Natural killer cell (primary cell): ENCODE measurements around the gene RNASE9. TPM values are rescaled to one million over a fixed set of nuclear protein-coding genes. Genes with fewer than 3 reads are reported as not detected.

Source experiments
- ATAC-seq, 3 donors: fragments of 150-1000 bp in 2 of 3; fragments of 200-7000 bp in 1 of 3; cut with Tn5 transposase; 1 replicate in 1 of 3; 2 replicates in 2 of 3; pipeline ENCODE4 v1.10.0; 2021; ENCODE audit warnings: mild to moderate bottlenecking in 2 of 3, moderate library complexity in 2 of 3
- DNase-seq, 2 donors: peaks; one replicate each; pipeline versions ENCODE4 v3.0.0 to v3.0.0-alpha.2; 2013 to 2021; ENCODE audit warnings: mixed read lengths in 1 of 2
- H3K27ac ChIP-seq: one replicate; pipeline ENCODE4 v1.5.1; 2013; ENCODE audit warnings: mild to moderate bottlenecking, low read length
- H3K27me3 ChIP-seq: one replicate; pipeline ENCODE4 v1.6.1; 2013; ENCODE audit warnings: low read length; ENCODE audit not compliant: control insufficient read depth, insufficient read depth
- H3K36me3 ChIP-seq: one replicate; pipeline ENCODE4 v1.6.1; 2013; ENCODE audit warnings: low read length; ENCODE audit not compliant: control insufficient read depth, insufficient read depth
- H3K4me1 ChIP-seq: one replicate; pipeline ENCODE4 v1.6.1; 2013; ENCODE audit warnings: low read length; ENCODE audit not compliant: control insufficient read depth, insufficient read depth
- H3K4me3 ChIP-seq: one replicate; pipeline ENCODE4 v1.5.1; 2013; ENCODE audit warnings: low read length
- H3K9me3 ChIP-seq: one replicate; pipeline ENCODE4 v1.6.1; 2013; ENCODE audit warnings: low read length; ENCODE audit not compliant: control insufficient read depth, insufficient read depth
- H3K27ac Mint-ChIP-seq, 2 donors: one replicate each; pipeline ENCODE4 v1.8.0; 2022; ENCODE audit warnings: mild to moderate bottlenecking in 2 of 2, mixed read lengths in 2 of 2, moderate library complexity in 1 of 2
- H3K27me3 Mint-ChIP-seq, 2 donors: one replicate each; pipeline ENCODE4 v1.8.0; 2022; ENCODE audit warnings: low read depth in 2 of 2, mixed read lengths in 2 of 2
- H3K36me3 Mint-ChIP-seq: one replicate; pipeline ENCODE4 v1.8.0; 2022; ENCODE audit warnings: mixed read lengths
- H3K4me1 Mint-ChIP-seq, 2 donors: one replicate each; pipeline ENCODE4 v1.8.0; 2022; ENCODE audit warnings: mixed read lengths in 2 of 2
- H3K4me3 Mint-ChIP-seq: one replicate; pipeline ENCODE4 v1.8.0; 2022; ENCODE audit warnings: mild to moderate bottlenecking, moderate library complexity, mixed read lengths
- H3K9me3 Mint-ChIP-seq, 2 donors: one replicate each; pipeline ENCODE4 v1.8.0; 2022; ENCODE audit warnings: mixed read lengths in 2 of 2
- CTCF ChIP-seq: fragments of 200-600 bp; IDR thresholded peaks from one replicate; pipeline ENCODE4 v1.8.0; 2022; ENCODE audit warnings: antibody characterized with exemption
- WGBS: methylation state at CpG from one replicate; pipeline ENCODE4 v1.1.7; 2013; ENCODE audit warnings: missing lambda C conversion rate; ENCODE audit not compliant: insufficient coverage; 5-methylcytosine and 5-hydroxymethylcytosine counted together
- intact Hi-C: fragments of 100-400 bp; cut with micrococcal nuclease; formaldehyde crosslinking; loops from one replicate; pipeline ENCODE4 v1.14.2; 2022
- total RNA-seq, 4 donors: library from RNA; stranded (reverse); fragments of 120-200 nt in 1 of 4; gene quantifications; one replicate each; pipeline versions ENCODE4 v1.2.3 to v1.2.4, GENCODE V29; 2013 to 2022

The RNASE9 gene
- total RNA-seq, 3 donors from 2014 or later (not counting 1 experiment from before 2014, with no cell fraction given), result not detected

- no peaks in the 10 kb centered on the region for H3K4me1 Mint-ChIP-seq
- no peak overlapping the region for H3K4me3 ChIP-seq
- DNase-seq, result no peak
- ATAC-seq, result no peak
- no peak overlapping the region for H3K4me3 Mint-ChIP-seq
- no peaks in the 10 kb centered on the region for H3K9me3 ChIP-seq
- peaks cover 2% of the 10 kb centered on the region for H3K27me3 ChIP-seq
- H3K36me3 ChIP-seq, result no peaks in the 10 kb centered on the region
- H3K27ac Mint-ChIP-seq, result no peak overlapping the region
- TF ChIP-seq CTCF, result no peak
- no peaks in the 10 kb centered on the region for H3K9me3 Mint-ChIP-seq
- H3K36me3 Mint-ChIP-seq, result no peaks in the 10 kb centered on the region
- WGBS, result 90% methylated on average over 10 of the region's 10 CpGs
- no peaks in the 10 kb centered on the region for H3K4me1 ChIP-seq
- H3K27me3 Mint-ChIP-seq, result peaks cover 17 to 24% of the 10 kb centered on the region in 2 donors
- H3K27ac ChIP-seq, result no peak overlapping the region
- intact Hi-C loops, result no loop called here
Observed at GRCh38 chr14:20548414-20549158, 12.3 kb downstream of the RNASE9 start.

DNA sequence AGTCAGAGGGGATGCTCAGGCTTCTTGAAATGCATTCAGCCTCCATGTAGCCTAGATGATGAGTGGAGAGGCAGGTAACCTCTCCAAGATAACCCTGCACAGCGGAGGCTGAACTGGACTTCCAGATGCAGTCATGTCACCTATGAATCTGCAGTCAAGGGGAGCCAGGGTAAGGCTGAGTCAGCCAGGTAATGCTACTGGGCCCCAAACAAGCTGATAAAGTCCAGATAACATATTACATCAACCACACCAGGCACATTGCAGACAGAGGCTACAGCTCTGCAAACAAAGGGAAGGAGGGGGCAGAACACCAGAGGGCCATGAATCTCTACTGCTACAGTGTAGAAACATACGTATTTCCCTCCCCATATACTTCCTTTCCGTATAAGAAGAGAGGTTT lies 14.0 kb downstream of the RNASE9 start:
- Histone ChIP-seq H3K4me3 (no peak overlapping the region), H3K27me3 (peaks cover 2% of the 10 kb centered on the region), H3K36me3 (no peaks in the 10 kb centered on the region), H3K27ac (no peak overlapping the region), H3K4me1 (no peaks in the 10 kb centered on the region), H3K9me3 (no peaks in the 10 kb centered on the region)
- Mint-ChIP-seq H3K4me3 (no peak overlapping the region), H3K27ac (no peak overlapping the region), H3K27me3 (peaks cover 19 to 37% of the 10 kb centered on the region in 2 donors), H3K9me3 (no peaks in the 10 kb centered on the region), H3K4me1 (no peaks in the 10 kb centered on the region), H3K36me3 (no peaks in the 10 kb centered on the region)
- DNase-seq, result no peak
- intact Hi-C loops, result no loop called here
- no peak for ATAC-seq
- TF ChIP-seq CTCF, result no peak
- 100% methylated on average over 1 of the region's 3 CpGs for WGBS

GRCh38 chr14:20539906-20540305 lies 20.9 kb downstream of the RNASE9 start:
- no peaks in the 10 kb centered on the region for H3K36me3 Mint-ChIP-seq
- H3K27ac ChIP-seq, result no peak overlapping the region
- no peaks in the 10 kb centered on the region for H3K9me3 Mint-ChIP-seq
- no peak overlapping the region for H3K4me3 Mint-ChIP-seq
- intact Hi-C loops, result no loop called here
- no peaks in the 10 kb centered on the region for H3K27me3 ChIP-seq
- no peak for DNase-seq
- ATAC-seq, result no peak
- no peaks in the 10 kb centered on the region for H3K9me3 ChIP-seq
- H3K27me3 Mint-ChIP-seq, result peaks cover 13 to 25% of the 10 kb centered on the region in 2 donors
- WGBS, result 75% methylated on average over 3 of the region's 4 CpGs
- no peak overlapping the region for H3K4me3 ChIP-seq
- H3K4me1 ChIP-seq, result no peaks in the 10 kb centered on the region
- H3K27ac Mint-ChIP-seq, result no peak overlapping the region
- TF ChIP-seq CTCF, result no peak
- no peaks in the 10 kb centered on the region for H3K4me1 Mint-ChIP-seq
- H3K36me3 ChIP-seq, result no peaks in the 10 kb centered on the region
